ENCODE measurements around the gene BRSK2. TPM values are rescaled to one million over a fixed set of nuclear protein-coding genes. Genes with fewer than 3 reads are reported as not detected.

Gene BRSK2
- total RNA-seq, 3 donors from 2014 or later, result 0.15 to 0.80 (median 0.66) TPM

GRCh38 chr11:1472180-1473005 lies 82.7 kb downstream of the BRSK2 start:
- Histone ChIP-seq H3K4me3 (no peak overlapping the region), H3K9me3 (no peaks in the 10 kb centered on the region), H3K4me1 (no peaks in the 10 kb centered on the region), H3K27ac (no peak overlapping the region), H3K27me3 (no peaks in the 10 kb centered on the region), H3K36me3 (no peaks in the 10 kb centered on the region)
- intact Hi-C loops (cut with DNase I; ENCODE audit: low total_unique reads), result no loop called here
- no peak for TF ChIP-seq POLR2AphosphoS5 (IDR thresholded peaks at IDR 0.05)
- TF ChIP-seq POLR2A (IDR thresholded peaks at IDR 0.05), result no peak
- TF ChIP-seq, protein P1, sequence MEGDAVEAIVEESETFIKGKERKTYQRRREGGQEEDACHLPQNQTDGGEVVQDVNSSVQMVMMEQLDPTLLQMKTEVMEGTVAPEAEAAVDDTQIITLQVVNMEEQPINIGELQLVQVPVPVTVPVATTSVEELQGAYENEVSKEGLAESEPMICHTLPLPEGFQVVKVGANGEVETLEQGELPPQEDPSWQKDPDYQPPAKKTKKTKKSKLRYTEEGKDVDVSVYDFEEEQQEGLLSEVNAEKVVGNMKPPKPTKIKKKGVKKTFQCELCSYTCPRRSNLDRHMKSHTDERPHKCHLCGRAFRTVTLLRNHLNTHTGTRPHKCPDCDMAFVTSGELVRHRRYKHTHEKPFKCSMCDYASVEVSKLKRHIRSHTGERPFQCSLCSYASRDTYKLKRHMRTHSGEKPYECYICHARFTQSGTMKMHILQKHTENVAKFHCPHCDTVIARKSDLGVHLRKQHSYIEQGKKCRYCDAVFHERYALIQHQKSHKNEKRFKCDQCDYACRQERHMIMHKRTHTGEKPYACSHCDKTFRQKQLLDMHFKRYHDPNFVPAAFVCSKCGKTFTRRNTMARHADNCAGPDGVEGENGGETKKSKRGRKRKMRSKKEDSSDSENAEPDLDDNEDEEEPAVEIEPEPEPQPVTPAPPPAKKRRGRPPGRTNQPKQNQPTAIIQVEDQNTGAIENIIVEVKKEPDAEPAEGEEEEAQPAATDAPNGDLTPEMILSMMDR (IDR thresholded peaks at IDR 0.05), result no peak
- no peak for DNase-seq (ENCODE audit: low spot score in 2 of 2)

DNA sequence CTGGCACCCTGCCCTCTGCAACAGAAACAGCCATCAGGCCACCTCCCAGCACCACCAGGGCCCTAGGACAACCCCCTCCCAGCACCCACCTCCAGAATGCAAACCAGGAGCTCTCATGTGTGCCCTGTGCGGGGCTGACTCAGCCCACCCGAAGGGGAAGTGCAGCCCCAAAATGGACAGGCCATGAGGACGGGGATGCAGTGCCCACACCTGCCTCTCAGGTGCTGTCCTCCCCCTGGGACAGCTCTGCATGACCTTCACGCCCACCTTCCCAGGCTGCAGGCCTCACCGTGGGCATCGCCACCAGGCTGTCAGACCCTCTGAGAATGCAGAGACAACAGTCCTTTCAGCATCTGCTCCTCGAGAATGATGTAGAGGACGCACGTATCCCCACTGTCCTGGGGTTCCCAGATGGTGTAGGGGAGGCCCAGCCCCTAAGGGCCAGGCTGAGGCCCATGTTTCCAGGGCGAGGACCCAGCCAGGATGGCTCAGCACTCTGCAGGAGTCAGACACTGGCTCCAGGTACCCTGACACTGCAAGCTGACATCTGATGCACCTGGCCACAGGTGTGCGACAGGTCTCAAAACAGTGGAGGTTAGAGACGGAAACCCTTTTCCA lies 83.4 kb downstream of the BRSK2 start:
- Histone ChIP-seq H3K4me1 (no peaks in the 10 kb centered on the region), H3K27me3 (no peaks in the 10 kb centered on the region), H3K9me3 (no peaks in the 10 kb centered on the region), H3K36me3 (no peaks in the 10 kb centered on the region), H3K27ac (no peak overlapping the region), H3K4me3 (no peak overlapping the region)
- intact Hi-C loops (cut with DNase I; ENCODE audit: low total_unique reads), result no loop called here
- no peak for DNase-seq (ENCODE audit: low spot score in 2 of 2)
- TF ChIP-seq, protein P1 (IDR thresholded peaks at IDR 0.05), result no peak
- TF ChIP-seq POLR2A (IDR thresholded peaks at IDR 0.05), result no peak
- no peak for TF ChIP-seq POLR2AphosphoS5 (IDR thresholded peaks at IDR 0.05)

DNA sequence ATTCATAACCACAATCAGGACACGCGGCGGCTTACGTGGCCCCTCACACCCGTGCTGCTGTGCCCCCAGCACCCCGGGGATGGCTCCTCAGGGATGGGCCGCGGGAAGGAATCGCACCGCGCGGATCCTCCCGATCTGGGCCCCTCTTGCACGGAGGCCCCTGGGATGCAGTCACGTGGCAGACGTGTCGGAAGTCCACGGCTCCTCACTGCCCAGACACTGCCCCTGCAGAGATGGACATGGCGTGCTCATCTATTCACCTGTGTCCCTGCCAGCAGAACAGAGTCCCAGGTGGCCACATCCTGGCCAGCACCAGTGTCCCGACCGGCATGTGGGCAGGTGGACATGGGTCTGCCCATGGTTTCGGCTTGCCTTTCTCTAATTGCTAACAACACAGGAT lies 84.1 kb downstream of the BRSK2 start:
- no peak for DNase-seq (ENCODE audit: low spot score in 2 of 2)
- intact Hi-C loops (cut with DNase I; ENCODE audit: low total_unique reads), result no loop called here
- Histone ChIP-seq H3K4me1 (no peaks in the 10 kb centered on the region), H3K4me3 (no peak overlapping the region), H3K36me3 (no peaks in the 10 kb centered on the region), H3K9me3 (no peaks in the 10 kb centered on the region), H3K27ac (no peak overlapping the region), H3K27me3 (no peaks in the 10 kb centered on the region)
- TF ChIP-seq, protein P1 (IDR thresholded peaks at IDR 0.05), result no peak
- no peak for TF ChIP-seq POLR2A (IDR thresholded peaks at IDR 0.05)
- no peak for TF ChIP-seq POLR2AphosphoS5 (IDR thresholded peaks at IDR 0.05)

- Histone ChIP-seq H3K27ac (no peak overlapping the region), H3K27me3 (no peaks in the 10 kb centered on the region), H3K9me3 (no peaks in the 10 kb centered on the region), H3K36me3 (no peaks in the 10 kb centered on the region), H3K4me3 (no peak overlapping the region), H3K4me1 (no peaks in the 10 kb centered on the region)
- TF ChIP-seq POLR2AphosphoS5 (IDR thresholded peaks at IDR 0.05) (no peak), POLR2A (IDR thresholded peaks at IDR 0.05) (no peak)
- TF ChIP-seq, protein P1 (IDR thresholded peaks at IDR 0.05), result no peak
- DNase-seq (ENCODE audit: low spot score in 2 of 2), result no peak
- intact Hi-C loops (cut with DNase I; ENCODE audit: low total_unique reads), result no loop called here
These were observed 86.1 kb downstream of the BRSK2 start for GRCh38 chr11:1475841-1476240.

All from breast epithelium (tissue), 4 donors.